ENCODE data around the gene NPS.

GRCh38 chr10:127535802-127536515 is 13.2 kb upstream of the NPS start:
- TF ChIP-seq CTCF (IDR thresholded peaks at IDR 0.05; ENCODE audit: insufficient read depth, low read length, poor library complexity, severe bottlenecking), result no peak
- no peak for TF ChIP-seq EZH2phosphoT487 (conservative IDR thresholded peaks at IDR 0.05; ENCODE audit: low read length)
